Adipocyte (in vitro differentiated cells): Measurements from ENCODE around the gene GPS1.

ENCODE experiments used
- DNase-seq: peaks from one replicate; pipeline ENCODE4 v3.0.0-alpha.2; 2015; ENCODE audit warnings: low read depth
- H3K27me3 ChIP-seq: replicated peaks from 2 replicates; pipeline ENCODE4 v1.7.0; 2013; ENCODE audit warnings: mild to moderate bottlenecking, low read length, moderate library complexity; ENCODE audit not compliant: control insufficient read depth, insufficient read depth
- H3K36me3 ChIP-seq: 2 replicates; pipeline ENCODE4 v1.7.0; 2013; ENCODE audit warnings: low read length, mild to moderate bottlenecking, moderate library complexity; ENCODE audit not compliant: control insufficient read depth, insufficient read depth, severe bottlenecking
- H3K4me1 ChIP-seq: 2 replicates; pipeline ENCODE4 v1.7.0; 2013; ENCODE audit warnings: mild to moderate bottlenecking, low read length, moderate library complexity; ENCODE audit not compliant: control insufficient read depth, insufficient read depth
- H3K4me3 ChIP-seq: 2 replicates; pipeline ENCODE4 v1.7.0; 2013; ENCODE audit warnings: mild to moderate bottlenecking, low read length, moderate library complexity
- H3K9ac ChIP-seq: 2 replicates; pipeline ENCODE4 v1.7.0; 2013; ENCODE audit warnings: mild to moderate bottlenecking, low read length, moderate library complexity
- H3K9me3 ChIP-seq: 2 replicates; pipeline ENCODE4 v1.7.0; 2013; ENCODE audit warnings: mild to moderate bottlenecking, low read length, moderate library complexity; ENCODE audit not compliant: control insufficient read depth

Gene GPS1

GRCh38 chr17:82058230-82058854, 6.6 kb downstream of the GPS1 start:
- no peak for DNase-seq
- peaks cover 4% of the 10 kb centered on the region for H3K4me1 ChIP-seq
- no peaks in the 10 kb centered on the region for H3K27me3 ChIP-seq
- H3K4me3 ChIP-seq, result no peak overlapping the region
- no peak overlapping the region for H3K9ac ChIP-seq
- H3K36me3 ChIP-seq, result peaks cover 91% of the 10 kb centered on the region
- H3K9me3 ChIP-seq, result no peaks in the 10 kb centered on the region

GRCh38 chr17:82058855-82059249, 7.2 kb downstream of the GPS1 start:
- H3K9ac ChIP-seq, result no peak overlapping the region
- H3K36me3 ChIP-seq, result peaks cover 93% of the 10 kb centered on the region
- no peak for DNase-seq
- H3K4me3 ChIP-seq, result no peak overlapping the region
- no peaks in the 10 kb centered on the region for H3K27me3 ChIP-seq
- peaks cover 5% of the 10 kb centered on the region for H3K4me1 ChIP-seq
- H3K9me3 ChIP-seq, result no peaks in the 10 kb centered on the region

DNA sequence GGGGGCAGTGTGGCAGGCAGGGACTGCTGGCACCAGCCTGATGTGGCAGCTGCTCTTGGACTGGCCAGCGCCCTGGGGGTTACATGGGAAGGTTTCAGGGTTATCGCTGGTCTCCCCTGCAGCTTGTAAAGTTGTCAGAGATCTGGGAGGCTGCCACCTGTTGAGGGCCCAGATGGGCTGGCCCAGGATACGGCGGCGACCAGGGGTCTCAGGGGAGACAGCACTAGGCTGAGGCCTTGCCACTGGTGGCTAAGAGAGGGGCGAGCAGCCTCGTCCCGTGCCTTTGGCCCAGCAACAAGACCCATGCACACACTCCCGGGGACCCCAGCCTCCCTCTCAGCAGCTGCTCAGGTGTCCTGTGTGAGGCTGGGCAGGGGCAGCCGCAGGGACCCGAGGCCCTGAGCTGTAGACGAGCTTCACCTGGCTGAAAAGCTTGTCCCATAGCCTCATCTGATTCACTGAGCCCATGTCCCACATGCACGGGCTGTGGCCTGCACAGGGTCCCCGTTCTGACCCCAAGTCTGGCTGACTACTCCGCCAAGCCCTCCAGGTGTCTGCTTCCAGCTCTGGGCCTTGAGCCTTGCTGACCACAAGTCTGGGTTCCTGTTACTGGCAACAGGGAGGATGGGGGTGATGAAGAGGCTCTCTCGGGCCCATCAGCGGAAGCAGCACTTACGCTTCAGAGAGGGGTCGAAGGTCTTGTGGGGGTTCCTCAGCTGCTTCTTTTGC, 7.7 kb downstream of the GPS1 start:
- Histone ChIP-seq H3K9ac (no peak overlapping the region), H3K4me3 (no peak overlapping the region), H3K27me3 (no peaks in the 10 kb centered on the region), H3K9me3 (no peaks in the 10 kb centered on the region), H3K36me3 (peaks cover 87% of the 10 kb centered on the region), H3K4me1 (peaks cover 10% of the 10 kb centered on the region)
- DNase-seq, result no peak

DNA sequence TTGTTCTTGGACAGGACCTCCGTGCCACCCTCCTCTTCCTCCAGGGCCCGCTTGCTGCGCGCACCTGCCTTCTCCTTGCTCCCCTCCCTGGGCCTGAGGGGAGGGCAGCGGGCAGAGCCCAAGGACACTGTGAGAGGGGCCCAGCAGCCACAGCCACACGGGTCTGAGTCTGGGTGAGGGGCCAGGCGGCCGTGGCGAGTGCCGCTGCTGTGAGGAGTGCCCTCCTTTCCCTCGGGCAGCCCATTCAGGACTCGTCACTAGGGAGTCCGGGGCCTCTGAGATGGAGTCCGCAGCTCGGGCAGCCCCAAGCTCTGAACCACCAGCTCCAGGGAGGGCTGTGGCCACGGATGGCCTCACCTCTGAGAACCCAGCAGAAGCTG, 8.3 kb downstream of the GPS1 start:
- Histone ChIP-seq H3K4me3 (no peak overlapping the region), H3K36me3 (peaks cover 81% of the 10 kb centered on the region), H3K9ac (no peak overlapping the region), H3K4me1 (peaks cover 14% of the 10 kb centered on the region), H3K27me3 (no peaks in the 10 kb centered on the region), H3K9me3 (no peaks in the 10 kb centered on the region)
- no peak for DNase-seq

DNA sequence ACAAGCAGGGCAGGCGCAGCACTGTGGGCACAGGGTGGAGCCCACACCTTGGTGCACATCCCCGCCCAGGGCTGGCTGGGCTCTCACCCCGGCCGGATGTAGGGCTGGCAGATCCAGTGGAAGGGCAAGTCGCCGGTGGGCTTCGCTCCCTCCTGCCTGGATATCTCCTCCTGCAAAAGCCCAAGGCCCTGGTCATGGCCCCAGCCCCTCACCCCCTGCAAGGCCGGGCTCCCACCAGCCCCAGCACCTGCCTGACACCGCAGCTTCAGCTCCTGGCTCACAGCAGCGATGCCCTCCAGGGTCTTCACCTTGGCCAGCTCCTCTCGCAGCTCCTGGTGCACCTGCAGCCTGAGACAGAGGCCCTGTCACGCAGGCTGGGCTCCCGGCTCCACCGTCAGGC, 8.9 kb downstream of the GPS1 start:
- Histone ChIP-seq H3K36me3 (peaks cover 77% of the 10 kb centered on the region), H3K4me3 (no peak overlapping the region), H3K27me3 (no peaks in the 10 kb centered on the region), H3K4me1 (peaks cover 14% of the 10 kb centered on the region), H3K9ac (no peak overlapping the region), H3K9me3 (no peaks in the 10 kb centered on the region)
- no peak for DNase-seq

- Histone ChIP-seq H3K36me3 (peaks cover 70% of the 10 kb centered on the region), H3K4me3 (no peak overlapping the region), H3K9me3 (no peaks in the 10 kb centered on the region), H3K9ac (no peak overlapping the region), H3K27me3 (no peaks in the 10 kb centered on the region), H3K4me1 (peaks cover 20% of the 10 kb centered on the region)
- no peak for DNase-seq
Observed at GRCh38 chr17:82061047-82061925, 9.6 kb downstream of the GPS1 start.

DNA sequence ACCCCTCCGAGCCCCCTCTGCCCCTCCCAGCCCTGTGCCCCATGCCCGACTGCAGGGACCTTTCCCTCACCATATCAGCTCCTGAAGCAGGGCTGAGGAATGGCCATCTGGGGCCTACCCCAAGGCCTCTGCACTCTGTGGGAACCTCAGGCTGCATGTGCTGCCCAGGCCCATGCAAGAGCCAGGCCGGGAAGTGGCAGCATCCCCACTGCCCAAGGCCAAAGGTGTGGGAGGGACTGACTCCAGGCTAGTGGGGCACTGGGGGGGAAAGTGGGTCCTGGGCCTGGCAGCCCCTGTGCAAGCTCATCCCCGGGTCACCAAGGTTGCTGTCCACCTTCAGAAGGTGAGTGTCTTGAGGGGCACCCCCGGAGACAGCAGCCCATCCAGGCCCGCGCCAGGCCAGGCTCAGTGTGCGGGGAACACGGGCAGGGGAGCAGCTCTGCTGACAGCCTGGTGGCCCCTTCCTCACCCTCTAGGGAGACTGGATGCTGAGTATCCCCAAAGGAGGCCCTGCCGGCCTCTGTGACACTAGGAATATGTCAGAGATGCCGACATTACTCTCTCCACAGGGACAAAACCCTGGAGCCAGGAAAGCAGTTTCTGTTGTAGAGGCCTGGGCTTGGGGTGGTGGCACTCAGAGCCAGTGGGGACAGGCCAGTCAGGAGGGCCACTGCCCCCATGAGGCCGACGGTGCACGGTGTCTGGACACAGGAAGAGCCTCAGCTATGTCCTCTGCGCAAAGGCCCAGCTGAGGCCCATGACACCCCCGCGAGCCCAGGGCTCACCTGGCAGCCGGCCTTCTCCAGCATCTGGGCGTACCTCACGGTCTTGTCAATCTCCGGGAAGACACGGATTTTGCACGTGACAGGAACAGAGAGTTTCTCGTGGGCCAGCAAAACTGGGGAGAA, 10.6 kb downstream of the GPS1 start:
- peaks cover 22% of the 10 kb centered on the region for H3K4me1 ChIP-seq
- no peak overlapping the region for H3K9ac ChIP-seq
- H3K4me3 ChIP-seq, result no peak overlapping the region
- no peak for DNase-seq
- H3K27me3 ChIP-seq, result no peaks in the 10 kb centered on the region
- no peaks in the 10 kb centered on the region for H3K9me3 ChIP-seq
- peaks cover 60% of the 10 kb centered on the region for H3K36me3 ChIP-seq

GRCh38 chr17:82062984-82063368, 11.3 kb downstream of the GPS1 start:
- peaks cover 54% of the 10 kb centered on the region for H3K36me3 ChIP-seq
- H3K27me3 ChIP-seq, result no peaks in the 10 kb centered on the region
- H3K4me1 ChIP-seq, result peaks cover 22% of the 10 kb centered on the region
- DNase-seq, result no peak
- H3K9ac ChIP-seq, result no peak overlapping the region
- no peaks in the 10 kb centered on the region for H3K9me3 ChIP-seq
- no peak overlapping the region for H3K4me3 ChIP-seq

GRCh38 chr17:82063424-82064415, 12.0 kb downstream of the GPS1 start:
- Histone ChIP-seq H3K9ac (peak overlapping the region; percentile 96), H3K9me3 (no peaks in the 10 kb centered on the region), H3K36me3 (peaks cover 46% of the 10 kb centered on the region), H3K27me3 (no peaks in the 10 kb centered on the region), H3K4me3 (peak overlapping the region; percentile 89), H3K4me1 (peaks cover 22% of the 10 kb centered on the region)
- DNase-seq, result no peak
